Measurements from ENCODE around the gene LMF2.
"Not testable (repeated sequence)": the region's sequence is repeated elsewhere in the genome, so short reads cannot be mapped to it uniquely, and the experiment has no call there.

LMF2 gene

GRCh38 chr22:50523458-50523805 lies 15.9 kb upstream of the LMF2 start:
- DNase-seq, result no peak

- no peak for DNase-seq
Measured at GRCh38 chr22:50522806-50523438, 15.4 kb upstream of the LMF2 start.

- DNase-seq, result no peak
Measured at GRCh38 chr22:50522208-50522805, 14.8 kb upstream of the LMF2 start.

GRCh38 chr22:50521710-50522109 lies 14.2 kb upstream of the LMF2 start:
- DNase-seq, result no peak

GRCh38 chr22:50520826-50521453 lies 13.4 kb upstream of the LMF2 start:
- no peak for DNase-seq

- DNase-seq, result not testable (repeated sequence)
Measured at GRCh38 chr22:50520184-50520583, 12.7 kb upstream of the LMF2 start.

- DNase-seq, result no peak
Measured at GRCh38 chr22:50519151-50519550, 11.6 kb upstream of the LMF2 start.

- no peak for DNase-seq
Measured at GRCh38 chr22:50518606-50519005, 11.1 kb upstream of the LMF2 start.

- DNase-seq, result no peak
Measured at GRCh38 chr22:50517495-50518260, 10.2 kb upstream of the LMF2 start.

- no peak for DNase-seq
Measured at GRCh38 chr22:50516891-50517290, 9.4 kb upstream of the LMF2 start.

- no peak for DNase-seq
Measured at GRCh38 chr22:50516068-50516467, 8.6 kb upstream of the LMF2 start.

GRCh38 chr22:50513175-50513574 lies 5.7 kb upstream of the LMF2 start:
- DNase-seq, result no peak

- no peak for DNase-seq
Measured at GRCh38 chr22:50508897-50509296, 1.4 kb upstream of the LMF2 start.

- peak; percentile 95 for DNase-seq
Measured at GRCh38 chr22:50507991-50508884, 736 bp upstream of the LMF2 start, which contains the start of gene NCAPH2. NCAPH2 (plus strand) TSS chr22:50508224; CDS start chr22:50508338, 114 bp downstream.

GRCh38 chr22:50506611-50507420 lies 686 bp downstream of the LMF2 start:
- DNase-seq, result no peak

- no peak for DNase-seq
Measured at GRCh38 chr22:50505776-50506610, 1.5 kb downstream of the LMF2 start.

- no peak for DNase-seq
Measured at GRCh38 chr22:50505276-50505775, 2.2 kb downstream of the LMF2 start.

- no peak for DNase-seq
Measured at GRCh38 chr22:50504369-50505211, 2.9 kb downstream of the LMF2 start.

GRCh38 chr22:50503475-50504145 lies 3.9 kb downstream of the LMF2 start:
- DNase-seq, result no peak

Data from fibroblast of skin of back (primary cell).